Medulla oblongata (tissue), 1 donor: ENCODE measurements around the gene PDILT.
A peak's percentile ranks its signal among the peaks of the same experiment; 100 is the strongest.

Experiments
- DNase-seq: peaks from one replicate; pipeline ENCODE4 v3.0.0-alpha.2; 2015; ENCODE audit errors: extremely low spot score

PDILT gene

DNA sequence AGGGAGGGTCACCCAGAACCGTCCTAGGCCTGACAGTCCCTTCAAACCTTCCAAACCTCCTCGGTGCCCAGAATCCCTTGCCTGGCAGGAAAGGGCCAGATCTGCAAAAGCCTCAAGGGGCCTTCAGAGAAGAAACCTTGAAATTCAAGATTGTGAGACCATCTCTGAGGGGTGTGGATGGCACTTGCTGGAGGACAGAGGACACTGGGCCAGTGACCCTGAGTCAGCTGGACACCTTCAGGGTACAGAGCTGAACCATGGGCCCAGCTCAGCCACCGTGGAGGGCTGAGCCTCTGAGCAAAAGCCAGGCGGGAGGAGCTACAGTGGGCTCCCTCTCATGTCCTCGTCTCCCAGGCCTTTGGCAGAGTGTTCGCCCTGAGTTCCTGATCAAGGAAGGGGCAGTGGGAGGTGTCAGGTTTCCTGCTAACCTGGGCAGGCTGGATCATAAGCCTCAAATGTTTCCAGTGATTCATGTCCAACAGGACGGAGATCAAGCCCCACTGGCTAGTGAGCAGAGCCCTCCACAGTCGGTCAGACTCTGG, 3.0 kb downstream of the PDILT start:
- DNase-seq = no peak

GRCh38 chr16:20401066-20401465, 3.5 kb downstream of the PDILT start:
- no peak for DNase-seq

DNA sequence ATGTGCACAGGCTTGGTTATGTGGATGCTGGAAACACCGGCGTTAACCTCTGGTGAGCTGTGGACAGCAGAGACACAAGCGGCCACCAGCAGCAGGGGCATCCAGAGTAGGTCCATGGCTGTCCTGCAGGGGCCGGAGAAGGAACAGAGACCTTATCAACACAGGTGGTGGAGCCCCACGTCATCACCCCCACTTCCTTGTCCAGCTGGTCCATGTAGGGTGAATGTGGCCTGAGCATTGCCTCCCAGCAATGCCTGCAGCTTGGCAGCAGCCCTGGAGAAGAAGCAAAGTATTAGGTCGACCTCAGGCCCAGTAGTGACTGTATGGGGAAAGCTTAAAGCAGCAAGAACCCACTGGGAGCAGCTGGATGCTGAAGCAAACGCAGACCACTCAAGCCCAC, 5.4 kb downstream of the PDILT start:
- DNase-seq = no peak

DNA sequence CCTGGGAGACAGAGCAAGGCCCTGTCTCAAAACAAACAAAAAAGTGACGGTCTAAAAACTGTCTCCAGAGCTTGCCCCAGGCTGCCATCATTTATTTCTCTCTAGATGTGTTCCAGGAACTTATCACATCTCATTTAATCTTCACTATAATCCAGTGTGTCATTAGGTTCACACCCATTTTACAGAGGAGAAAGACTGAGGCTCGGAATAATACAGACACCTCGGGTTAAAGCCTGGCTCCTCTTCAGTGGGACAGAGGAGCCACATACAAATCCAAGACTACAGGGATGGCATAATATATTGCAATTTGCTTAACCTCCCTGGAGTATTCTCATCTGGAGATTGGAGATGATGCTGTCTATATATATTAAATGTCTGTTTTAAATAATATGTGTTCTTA, 5.9 kb downstream of the PDILT start:
- no peak for DNase-seq

GRCh38 chr16:20397468-20398074, 7.0 kb downstream of the PDILT start:
- no peak for DNase-seq

DNA sequence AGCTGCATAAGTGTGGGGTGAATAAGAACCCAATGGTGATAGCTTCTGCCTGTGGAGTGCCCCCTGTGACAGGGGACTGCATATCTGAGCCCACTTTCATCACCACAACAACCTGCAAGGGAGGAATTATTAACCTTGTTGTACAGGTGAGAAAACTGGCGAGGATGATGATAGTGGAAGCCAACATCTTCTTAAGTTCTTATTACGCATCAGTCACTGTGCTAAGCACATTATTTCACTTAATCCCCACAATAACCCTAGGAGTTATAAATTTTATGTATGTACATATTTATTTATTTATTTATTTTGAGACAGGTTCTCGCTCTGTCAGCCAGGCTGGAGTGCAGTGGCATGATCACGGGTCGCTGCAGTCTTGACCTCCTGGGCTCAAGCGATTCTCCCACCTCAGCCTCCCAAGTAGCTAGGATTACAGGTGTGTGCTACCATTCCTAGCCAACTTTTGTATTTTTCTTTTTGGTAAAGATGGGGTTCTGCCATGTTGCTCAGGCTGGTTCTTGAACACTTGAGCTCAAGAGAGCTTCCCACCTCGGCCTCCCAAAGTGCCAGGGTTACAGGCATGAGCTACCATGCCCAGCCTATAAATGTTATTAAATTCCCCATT, 7.6 kb downstream of the PDILT start:
- no peak for DNase-seq

- DNase-seq = no peak
Measured at GRCh38 chr16:20395946-20396345, 8.6 kb downstream of the PDILT start.

DNA sequence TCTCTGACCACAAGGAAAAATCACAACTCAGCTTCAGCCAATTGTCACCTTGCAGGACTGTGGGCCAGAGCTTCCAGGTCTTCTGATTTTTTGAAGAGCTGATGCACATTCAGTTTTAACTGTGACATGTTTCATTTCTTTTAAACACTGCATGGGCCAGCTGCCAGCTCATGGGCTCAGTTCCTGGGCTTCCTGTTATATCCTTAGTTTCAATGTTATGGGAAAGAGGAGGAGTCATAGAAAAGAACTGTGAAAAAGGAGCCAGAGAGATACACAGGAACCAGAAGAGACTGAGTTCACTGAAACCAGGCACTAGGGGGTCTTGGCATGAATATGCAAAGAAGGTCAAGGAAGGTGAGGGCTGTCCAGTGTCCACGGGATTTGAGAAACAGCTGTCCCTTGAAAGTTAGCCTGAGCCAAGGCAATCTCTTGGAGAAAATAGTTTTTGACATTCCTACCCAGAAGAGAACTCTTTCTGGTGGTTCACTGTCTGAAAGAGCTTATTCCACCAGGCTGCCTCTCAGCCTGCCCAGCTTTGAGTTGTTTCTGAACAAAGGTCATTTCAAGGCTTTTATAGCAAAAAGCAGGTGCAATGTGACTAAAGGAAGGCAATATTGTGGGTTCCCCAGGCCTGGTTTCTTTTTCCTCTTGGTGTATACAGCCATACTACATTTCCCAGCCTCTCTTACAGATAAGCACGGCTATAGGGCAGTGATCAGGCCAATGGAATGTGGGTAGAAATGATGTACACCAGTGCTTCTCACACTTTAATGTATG, 10.5 kb downstream of the PDILT start:
- no peak for DNase-seq

GRCh38 chr16:20391045-20391444, 13.5 kb downstream of the PDILT start:
- no peak for DNase-seq

DNA sequence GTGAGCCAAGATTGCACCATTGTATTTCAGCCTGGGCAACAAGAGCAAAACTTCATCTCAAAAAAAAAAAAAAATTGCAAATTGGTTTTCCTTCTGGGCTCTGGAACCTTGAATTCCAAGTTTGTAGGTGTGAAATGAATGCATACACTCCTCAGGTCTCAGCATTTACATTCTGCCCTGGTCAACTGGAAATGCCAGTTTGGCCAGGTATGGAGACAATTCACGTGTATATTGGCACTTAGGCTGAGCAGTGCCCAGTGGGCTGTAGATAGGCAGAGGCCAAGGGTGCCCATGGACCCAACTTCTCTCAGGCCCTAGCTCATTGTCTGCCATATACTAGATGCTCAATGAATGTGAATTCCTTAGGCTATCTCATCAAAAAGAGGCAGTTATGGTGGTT, 15.7 kb downstream of the PDILT start:
- DNase-seq = no peak

- no peak for DNase-seq
Measured at GRCh38 chr16:20387978-20388377, 16.6 kb downstream of the PDILT start.

GRCh38 chr16:20385844-20386832, 18.4 kb downstream of the PDILT start:
- peak; percentile 71 for DNase-seq

- DNase-seq = peak; percentile 77
Measured at GRCh38 chr16:20383106-20384029, 21.2 kb downstream of the PDILT start.

- no peak for DNase-seq
Measured at GRCh38 chr16:20382202-20382948, 22.2 kb downstream of the PDILT start.

DNA sequence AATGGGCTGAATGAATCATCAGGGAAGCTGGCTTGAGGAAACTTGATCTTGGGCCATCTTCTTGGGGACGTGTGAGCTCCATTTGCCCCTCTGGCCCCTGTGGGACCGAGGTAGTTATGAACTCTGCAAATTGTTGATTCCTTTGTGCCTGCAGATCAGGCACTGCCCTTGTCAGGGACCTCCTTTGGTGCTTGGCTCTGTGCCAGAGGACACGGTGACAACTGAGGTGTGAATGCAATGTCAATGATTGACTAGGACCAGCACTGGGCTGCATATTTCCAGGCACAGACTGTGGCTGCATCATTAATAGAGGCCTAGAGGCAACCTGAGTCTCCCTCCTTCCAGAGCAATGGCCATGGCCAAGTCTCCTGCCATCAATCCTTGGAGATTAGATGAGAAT, 23.8 kb downstream of the PDILT start:
- DNase-seq = no peak

- no peak for DNase-seq
Measured at GRCh38 chr16:20377181-20377580, 27.4 kb downstream of the PDILT start.

GRCh38 chr16:20372701-20373100, 31.8 kb downstream of the PDILT start:
- no peak for DNase-seq

DNA sequence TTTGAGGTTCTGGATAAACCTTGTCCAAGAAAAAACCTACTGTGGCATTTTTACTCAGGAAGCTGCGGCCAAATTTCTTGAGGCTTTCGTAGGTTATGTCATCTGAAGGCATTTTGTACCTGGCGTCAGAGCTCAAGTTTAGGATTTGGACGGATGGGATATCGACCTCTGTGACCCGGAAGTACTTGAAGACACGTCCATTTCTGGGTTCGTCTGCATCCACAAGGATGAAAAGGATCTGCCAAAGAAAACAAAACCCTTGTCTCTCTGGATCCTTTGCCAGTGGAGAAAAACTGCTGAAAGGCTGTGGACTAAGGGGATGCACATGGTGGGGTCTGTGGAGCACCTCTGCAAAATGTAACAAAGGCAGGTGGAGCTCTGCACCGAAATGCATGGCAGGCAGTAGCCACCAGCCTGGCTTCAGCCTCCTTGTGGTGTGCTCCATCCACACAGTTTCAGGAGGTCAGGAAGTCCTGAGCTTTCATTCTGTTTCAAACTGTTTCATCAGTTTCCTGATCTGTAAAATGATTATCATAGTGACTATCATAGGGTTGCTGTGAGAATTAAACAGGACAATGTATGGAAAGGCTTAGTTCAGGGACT, 35.0 kb downstream of the PDILT start:
- DNase-seq = no peak

- no peak for DNase-seq
Measured at GRCh38 chr16:20364051-20364450, 40.5 kb downstream of the PDILT start.
